ENCODE measurements around the gene MEIS2. TPM values are rescaled to one million over a fixed set of nuclear protein-coding genes. Genes with fewer than 3 reads are reported as not detected.

Gene MEIS2
- polyA plus RNA-seq, 1 donor from 2014 or later: 825 TPM

DNA sequence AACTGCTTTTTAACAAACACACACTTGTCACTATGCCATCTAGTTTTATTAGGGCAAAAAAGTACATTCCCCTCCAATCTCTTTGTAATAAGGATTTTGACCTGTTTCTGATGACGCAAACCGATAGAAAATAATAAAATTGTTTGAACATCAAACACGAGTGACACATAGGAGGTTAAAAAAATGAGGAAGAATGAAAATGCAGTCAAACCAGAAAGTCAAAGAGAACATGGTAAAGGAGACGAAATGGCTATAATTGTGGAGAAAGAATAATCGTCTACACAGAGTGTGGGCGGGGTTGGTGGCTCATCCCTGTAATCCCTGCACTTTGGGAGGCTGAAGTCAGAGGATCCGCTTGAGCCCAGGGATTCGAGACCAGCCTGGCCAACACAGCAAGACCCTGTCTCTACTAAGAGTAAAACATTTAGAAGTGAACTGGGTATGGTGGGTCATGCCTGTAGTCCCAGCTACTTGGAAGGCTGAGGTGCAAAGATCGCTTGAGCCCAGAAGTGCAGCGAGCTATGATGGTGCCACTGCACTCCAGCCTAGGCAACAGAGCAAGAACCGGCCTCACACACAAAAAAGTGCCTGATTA lies 83.2 kb downstream of the MEIS2 start:
- H3K79me2 ChIP-seq (replicated peaks; ENCODE audit: insufficient read depth, low read length): peaks cover 95% of the 10 kb centered on the region
- no peak overlapping the region for H3K27ac ChIP-seq (ENCODE audit: low read length)
- H3K9ac ChIP-seq (ENCODE audit: low read length): no peak overlapping the region
- H3K9me3 ChIP-seq (ENCODE audit: low read length): no peaks in the 10 kb centered on the region
- H3K36me3 ChIP-seq (ENCODE audit: insufficient read depth, low read length): peaks cover 13% of the 10 kb centered on the region
- TF ChIP-seq SMC3 (conservative IDR thresholded peaks at IDR 0.05; ENCODE audit: poor library complexity): no peak
- no peak for TF ChIP-seq TAF1 (IDR thresholded peaks at IDR 0.05; ENCODE audit: low read depth)
- TF ChIP-seq EZH2 (IDR thresholded peaks at IDR 0.05; ENCODE audit: borderline replicate concordance, insufficient read depth, low read length, poor library complexity, severe bottlenecking): no peak
- no peak for TF ChIP-seq POLR2AphosphoS5 (IDR thresholded peaks at IDR 0.05)
- TF ChIP-seq RAD21 (conservative IDR thresholded peaks at IDR 0.05): no peak
- TF ChIP-seq, protein P1, sequence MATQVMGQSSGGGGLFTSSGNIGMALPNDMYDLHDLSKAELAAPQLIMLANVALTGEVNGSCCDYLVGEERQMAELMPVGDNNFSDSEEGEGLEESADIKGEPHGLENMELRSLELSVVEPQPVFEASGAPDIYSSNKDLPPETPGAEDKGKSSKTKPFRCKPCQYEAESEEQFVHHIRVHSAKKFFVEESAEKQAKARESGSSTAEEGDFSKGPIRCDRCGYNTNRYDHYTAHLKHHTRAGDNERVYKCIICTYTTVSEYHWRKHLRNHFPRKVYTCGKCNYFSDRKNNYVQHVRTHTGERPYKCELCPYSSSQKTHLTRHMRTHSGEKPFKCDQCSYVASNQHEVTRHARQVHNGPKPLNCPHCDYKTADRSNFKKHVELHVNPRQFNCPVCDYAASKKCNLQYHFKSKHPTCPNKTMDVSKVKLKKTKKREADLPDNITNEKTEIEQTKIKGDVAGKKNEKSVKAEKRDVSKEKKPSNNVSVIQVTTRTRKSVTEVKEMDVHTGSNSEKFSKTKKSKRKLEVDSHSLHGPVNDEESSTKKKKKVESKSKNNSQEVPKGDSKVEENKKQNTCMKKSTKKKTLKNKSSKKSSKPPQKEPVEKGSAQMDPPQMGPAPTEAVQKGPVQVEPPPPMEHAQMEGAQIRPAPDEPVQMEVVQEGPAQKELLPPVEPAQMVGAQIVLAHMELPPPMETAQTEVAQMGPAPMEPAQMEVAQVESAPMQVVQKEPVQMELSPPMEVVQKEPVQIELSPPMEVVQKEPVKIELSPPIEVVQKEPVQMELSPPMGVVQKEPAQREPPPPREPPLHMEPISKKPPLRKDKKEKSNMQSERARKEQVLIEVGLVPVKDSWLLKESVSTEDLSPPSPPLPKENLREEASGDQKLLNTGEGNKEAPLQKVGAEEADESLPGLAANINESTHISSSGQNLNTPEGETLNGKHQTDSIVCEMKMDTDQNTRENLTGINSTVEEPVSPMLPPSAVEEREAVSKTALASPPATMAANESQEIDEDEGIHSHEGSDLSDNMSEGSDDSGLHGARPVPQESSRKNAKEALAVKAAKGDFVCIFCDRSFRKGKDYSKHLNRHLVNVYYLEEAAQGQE (IDR thresholded peaks at IDR 0.05; ENCODE audit: borderline replicate concordance): no peak
- TF ChIP-seq MXI1 (conservative IDR thresholded peaks at IDR 0.05; ENCODE audit: poor library complexity, severe bottlenecking): no peak
- no peak for TF ChIP-seq EP300 (conservative IDR thresholded peaks at IDR 0.05; ENCODE audit: poor library complexity, severe bottlenecking)
- TF ChIP-seq, protein P2, sequence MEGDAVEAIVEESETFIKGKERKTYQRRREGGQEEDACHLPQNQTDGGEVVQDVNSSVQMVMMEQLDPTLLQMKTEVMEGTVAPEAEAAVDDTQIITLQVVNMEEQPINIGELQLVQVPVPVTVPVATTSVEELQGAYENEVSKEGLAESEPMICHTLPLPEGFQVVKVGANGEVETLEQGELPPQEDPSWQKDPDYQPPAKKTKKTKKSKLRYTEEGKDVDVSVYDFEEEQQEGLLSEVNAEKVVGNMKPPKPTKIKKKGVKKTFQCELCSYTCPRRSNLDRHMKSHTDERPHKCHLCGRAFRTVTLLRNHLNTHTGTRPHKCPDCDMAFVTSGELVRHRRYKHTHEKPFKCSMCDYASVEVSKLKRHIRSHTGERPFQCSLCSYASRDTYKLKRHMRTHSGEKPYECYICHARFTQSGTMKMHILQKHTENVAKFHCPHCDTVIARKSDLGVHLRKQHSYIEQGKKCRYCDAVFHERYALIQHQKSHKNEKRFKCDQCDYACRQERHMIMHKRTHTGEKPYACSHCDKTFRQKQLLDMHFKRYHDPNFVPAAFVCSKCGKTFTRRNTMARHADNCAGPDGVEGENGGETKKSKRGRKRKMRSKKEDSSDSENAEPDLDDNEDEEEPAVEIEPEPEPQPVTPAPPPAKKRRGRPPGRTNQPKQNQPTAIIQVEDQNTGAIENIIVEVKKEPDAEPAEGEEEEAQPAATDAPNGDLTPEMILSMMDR (IDR thresholded peaks at IDR 0.05; ENCODE audit: poor library complexity, severe bottlenecking): no peak
- H2AFZ ChIP-seq (ENCODE audit: low read depth, low read length): no peak overlapping the region
- H3K27me3 ChIP-seq (ENCODE audit: insufficient read depth, low read depth, low read length): no peaks in the 10 kb centered on the region
- H4K20me1 ChIP-seq (ENCODE audit: insufficient read depth): peaks cover 82% of the 10 kb centered on the region
- H3K4me2 ChIP-seq (ENCODE audit: low read length): no peak overlapping the region
- no peaks in the 10 kb centered on the region for H3K9me2 ChIP-seq (ENCODE audit: insufficient read depth, low read length)
- no peaks in the 10 kb centered on the region for H3F3A ChIP-seq (ENCODE audit: insufficient read depth, low read length, poor library complexity, severe bottlenecking)
- H3K4me3 ChIP-seq (ENCODE audit: low read length): no peak overlapping the region

DNA sequence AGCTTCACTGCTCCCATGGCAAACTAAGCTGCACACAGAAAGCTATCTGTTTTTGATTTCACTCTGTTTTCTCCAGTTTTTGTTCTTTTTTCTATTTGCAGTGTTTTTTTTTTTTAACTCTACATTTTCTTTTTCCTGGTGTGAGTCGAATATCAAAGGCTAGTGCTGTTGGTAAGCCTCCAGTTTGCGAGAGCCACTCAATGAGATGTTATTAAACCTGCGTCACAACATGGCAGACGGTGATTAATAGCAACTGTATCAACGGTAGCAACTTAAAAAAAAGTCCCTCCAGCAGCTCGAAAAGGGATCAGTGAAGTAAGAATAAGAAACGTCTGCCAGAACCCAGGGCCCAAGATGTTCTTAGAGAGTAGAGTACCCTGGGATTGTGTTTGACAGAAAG lies 84.1 kb downstream of the MEIS2 start:
- peaks cover 92% of the 10 kb centered on the region for H3K79me2 ChIP-seq (replicated peaks; ENCODE audit: insufficient read depth, low read length)
- no peak overlapping the region for H3K4me2 ChIP-seq (ENCODE audit: low read length)

More for the DNA sequence above, 84.1 kb downstream of the MEIS2 start:
- no peaks in the 10 kb centered on the region for H3K9me2 ChIP-seq (ENCODE audit: insufficient read depth, low read length)
- H3K27ac ChIP-seq (ENCODE audit: low read length): peak overlapping the region; percentile 29
- H4K20me1 ChIP-seq (ENCODE audit: insufficient read depth): peaks cover 82% of the 10 kb centered on the region
- no peak overlapping the region for H3K9ac ChIP-seq (ENCODE audit: low read length)
- no peaks in the 10 kb centered on the region for H3F3A ChIP-seq (ENCODE audit: insufficient read depth, low read length, poor library complexity, severe bottlenecking)
- peak overlapping the region; percentile 31 for H3K4me3 ChIP-seq (ENCODE audit: low read length)
- H3K36me3 ChIP-seq (ENCODE audit: insufficient read depth, low read length): peaks cover 16% of the 10 kb centered on the region
- TF ChIP-seq MXI1 (conservative IDR thresholded peaks at IDR 0.05; ENCODE audit: poor library complexity, severe bottlenecking): no peak
- TF ChIP-seq, protein P2 (IDR thresholded peaks at IDR 0.05; ENCODE audit: poor library complexity, severe bottlenecking): no peak
- no peaks in the 10 kb centered on the region for H3K27me3 ChIP-seq (ENCODE audit: insufficient read depth, low read depth, low read length)
- no peak overlapping the region for H2AFZ ChIP-seq (ENCODE audit: low read depth, low read length)
- H3K9me3 ChIP-seq (ENCODE audit: low read length): no peaks in the 10 kb centered on the region
